Liver (tissue), 9 donors: ENCODE measurements around the gene SLC14A1. TPM values are rescaled to one million over a fixed set of nuclear protein-coding genes. Genes with fewer than 3 reads are reported as not detected.

Source experiments
- DNase-seq: peaks from one replicate; pipeline ENCODE4 v3.0.0-alpha.2; 2017; ENCODE audit warnings: low spot score
- H3K27ac ChIP-seq, 2 donors: one replicate each; pipeline ENCODE4 v1.7.0; 2013; ENCODE audit warnings: inconsistent platforms in 2 of 2, low read length in 2 of 2, control low read depth in 1 of 2, low read depth in 1 of 2, mild to moderate bottlenecking in 1 of 2
- H3K27me3 ChIP-seq, 4 donors: one replicate each; pipeline versions ENCODE4 v1.6.1 to v1.7.0; 2013; ENCODE audit warnings: low read length in 3 of 4, inconsistent platforms in 1 of 4, mild to moderate bottlenecking in 1 of 4, moderate library complexity in 1 of 4; ENCODE audit not compliant: control insufficient read depth in 4 of 4, insufficient read depth in 4 of 4
- H3K36me3 ChIP-seq, 4 donors: one replicate each; pipeline versions ENCODE4 v1.6.1 to v1.7.0; 2013; ENCODE audit warnings: low read length in 3 of 4, mild to moderate bottlenecking in 3 of 4, low read depth in 1 of 4, moderate library complexity in 1 of 4; ENCODE audit not compliant: control insufficient read depth in 4 of 4, insufficient read depth in 3 of 4
- H3K4me1 ChIP-seq, 4 donors: one replicate each; pipeline versions ENCODE4 v1.6.1 to v1.7.0; 2013; ENCODE audit warnings: low read length in 3 of 4, mild to moderate bottlenecking in 3 of 4, moderate library complexity in 1 of 4; ENCODE audit not compliant: control insufficient read depth in 4 of 4, insufficient read depth in 4 of 4
- H3K4me3 ChIP-seq, 3 donors: one replicate each; pipeline versions ENCODE4 v1.6.1 to v1.7.0; 2013; ENCODE audit warnings: low read length in 3 of 3, control low read depth in 1 of 3, low read depth in 1 of 3, mild to moderate bottlenecking in 1 of 3
- H3K9ac ChIP-seq, 2 donors: one replicate each; pipeline ENCODE4 v1.7.0; 2013; ENCODE audit warnings: low read length in 2 of 2, mild to moderate bottlenecking in 2 of 2, moderate library complexity in 2 of 2, control low read depth in 1 of 2, low read depth in 1 of 2
- H3K9me3 ChIP-seq, 4 donors: one replicate each; pipeline versions ENCODE4 v1.6.1 to v1.7.0; 2013; ENCODE audit warnings: low read length in 3 of 4; ENCODE audit not compliant: control insufficient read depth in 4 of 4
- ATF3 ChIP-seq: IDR thresholded peaks from 2 replicates; pipeline ENCODE4 v1.6.1; 2016; ENCODE audit warnings: antibody characterized with exemption
- CTCF ChIP-seq: fragments of 150-350 bp; IDR thresholded peaks from 2 replicates; pipeline ENCODE4 v1.5.1; 2017; ENCODE audit warnings: improper control_type of control experiment, low read depth, low read length; ENCODE audit not compliant: missing input control
- EGR1 ChIP-seq, 2 donors: IDR thresholded peaks; 2 replicates each; pipeline ENCODE4 v1.6.1; 2016 to 2018; ENCODE audit warnings: antibody characterized with exemption in 2 of 2, low read depth in 2 of 2
- FOXA1 ChIP-seq: IDR thresholded peaks from 2 replicates; pipeline ENCODE4 v1.6.1; 2016; ENCODE audit warnings: antibody characterized with exemption
- FOXA2 ChIP-seq: IDR thresholded peaks from 2 replicates; pipeline ENCODE4 v1.6.1; 2016; ENCODE audit warnings: antibody characterized with exemption
- GABPA ChIP-seq, 2 donors: IDR thresholded peaks in 1 of 2; conservative IDR thresholded peaks in 1 of 2; 2 replicates each; pipeline ENCODE4 v1.6.1; 2016; ENCODE audit warnings: antibody characterized with exemption in 2 of 2, mild to moderate bottlenecking in 1 of 2, moderate library complexity in 1 of 2
- HNF4A ChIP-seq, 2 donors: conservative IDR thresholded peaks; 2 replicates each; pipeline ENCODE4 v1.6.1; 2016; ENCODE audit warnings: antibody characterized with exemption in 2 of 2, mild to moderate bottlenecking in 2 of 2
- HNF4G ChIP-seq: IDR thresholded peaks from 2 replicates; pipeline ENCODE4 v1.6.1; 2016; ENCODE audit warnings: antibody characterized with exemption
- JUND ChIP-seq, 2 donors: IDR thresholded peaks; 2 replicates each; pipeline ENCODE4 v1.6.1; 2016; ENCODE audit warnings: antibody characterized with exemption in 2 of 2
- MAX ChIP-seq: IDR thresholded peaks from 2 replicates; pipeline ENCODE4 v1.6.1; 2016; ENCODE audit warnings: antibody characterized with exemption
- NR2F2 ChIP-seq: IDR thresholded peaks from 2 replicates; pipeline ENCODE4 v1.6.1; 2016; ENCODE audit warnings: antibody characterized with exemption
- RAD21 ChIP-seq, 2 donors: IDR thresholded peaks; 2 replicates each; pipeline ENCODE4 v1.6.1; 2016; ENCODE audit warnings: antibody characterized with exemption in 2 of 2, mild to moderate bottlenecking in 2 of 2
- REST ChIP-seq: IDR thresholded peaks from 2 replicates; pipeline ENCODE4 v1.6.1; 2016; ENCODE audit warnings: antibody characterized with exemption, mild to moderate bottlenecking
- RXRA ChIP-seq, 2 donors: IDR thresholded peaks; 2 replicates each; pipeline ENCODE4 v1.6.1; 2017 to 2018; ENCODE audit warnings: antibody characterized with exemption in 2 of 2, mild to moderate bottlenecking in 1 of 2
- SP1 ChIP-seq: IDR thresholded peaks from 2 replicates; pipeline ENCODE4 v1.6.1; 2018; ENCODE audit warnings: antibody characterized with exemption, mild to moderate bottlenecking
- TAF1 ChIP-seq: conservative IDR thresholded peaks from 2 replicates; pipeline ENCODE4 v1.6.1; 2016; ENCODE audit warnings: antibody characterized with exemption, mild to moderate bottlenecking
- YY1 ChIP-seq: IDR thresholded peaks from 2 replicates; pipeline ENCODE4 v1.6.1; 2016; ENCODE audit warnings: antibody characterized with exemption, mild to moderate bottlenecking
- WGBS: extraction: QIAGEN DNeasy Blood & Tissue Kit; methylation state at CpG from one replicate; pipeline ENCODE4 v1.1.7; 2013; 5-methylcytosine and 5-hydroxymethylcytosine counted together
- polyA plus RNA-seq, 2 donors: library from polyadenylated mRNA; stranded (reverse) in 1 of 2; unstranded in 1 of 2; fragments of 200-250 nt in 1 of 2; fragments of >200 nt in 1 of 2; fragmentation: Nextera tagmentation in 1 of 2; extraction: Ambion mirVana in 1 of 2; gene quantifications; one replicate each; pipeline versions ENCODE4 v1.2.1 to v1.2.3, GENCODE V29; 2013 to 2015
- total RNA-seq, 2 donors: library from RNA; depleted of rRNA; stranded (reverse); fragments of >200 nt; gene quantifications; one replicate each; pipeline ENCODE4 v1.2.3, GENCODE V29; 2014
- donor health status: healthy.
- donor health status: healthy.
- donor health status: healthy.
- donor health status: healthy.
- donor health status: healthy.

The SLC14A1 gene
- total and polyA plus RNA-seq, 4 donors, result 0.56 to 96.7 (median 0.80) TPM

- TF ChIP-seq EGR1 (IDR thresholded peaks at IDR 0.05; ENCODE audit: low read depth in 2 of 2) (no peak), HNF4G (no peak), JUND (IDR thresholded peaks at IDR 0.05) (no peak), SP1 (no peak), NR2F2 (no peak), CTCF (no peak), GABPA (IDR thresholded peaks at IDR 0.05 in 1 of 2, conservative IDR thresholded peaks at IDR 0.05 in 1 of 2) (no peak), RXRA (IDR thresholded peaks at IDR 0.05) (no peak), MAX (no peak), RAD21 (IDR thresholded peaks at IDR 0.05) (no peak), HNF4A (conservative IDR thresholded peaks at IDR 0.05) (no peak), FOXA1 (no peak)
- Histone ChIP-seq H3K4me3 (no peak overlapping the region), H3K27ac (no peak overlapping the region), H3K9ac (no peak overlapping the region), H3K36me3 (no peaks in the 10 kb centered on the region), H3K9me3 (no peaks in the 10 kb centered on the region), H3K4me1 (no peaks in the 10 kb centered on the region), H3K27me3 (no peaks in the 10 kb centered on the region)
- WGBS, result 97% methylated on average over 1 of the region's 1 CpG
- DNase-seq, result no peak
Observed at GRCh38 chr18:45787346-45787745, 63.4 kb downstream of the SLC14A1 start.

- no peak overlapping the region for H3K4me3 ChIP-seq
- H3K27me3 ChIP-seq, result no peaks in the 10 kb centered on the region
- 92% methylated on average over 3 of the region's 3 CpGs for WGBS
- no peak overlapping the region for H3K27ac ChIP-seq
- no peaks in the 10 kb centered on the region for H3K9me3 ChIP-seq
- no peaks in the 10 kb centered on the region for H3K4me1 ChIP-seq
- H3K9ac ChIP-seq, result no peak overlapping the region
- no peak for DNase-seq
- no peaks in the 10 kb centered on the region for H3K36me3 ChIP-seq
- TF ChIP-seq RXRA (IDR thresholded peaks at IDR 0.05) (no peak), FOXA2 (no peak), SP1 (no peak), GABPA (IDR thresholded peaks at IDR 0.05 in 1 of 2, conservative IDR thresholded peaks at IDR 0.05 in 1 of 2) (no peak), ATF3 (no peak), EGR1 (IDR thresholded peaks at IDR 0.05; ENCODE audit: low read depth in 2 of 2) (no peak), TAF1 (no peak), HNF4G (no peak), FOXA1 (no peak), MAX (no peak), CTCF (no peak), JUND (IDR thresholded peaks at IDR 0.05) (no peak), REST (no peak), NR2F2 (no peak), YY1 (no peak)
Observed at GRCh38 chr18:45788861-45789260, 64.9 kb downstream of the SLC14A1 start.
